G401 (cell line): Measurements from ENCODE around the gene PTBP1. TPM values are rescaled to one million over a fixed set of nuclear protein-coding genes. Genes with fewer than 3 reads are reported as not detected.

Source experiments
- DNase-seq: peaks from one replicate; pipeline ENCODE4 v3.0.0-alpha.2; 2015; ENCODE audit warnings: low spot score
- in situ Hi-C: cut with HindIII; loops from 2 replicates; pipeline ENCODE4 v1.10.0; 2016; ENCODE audit warnings: low sequenced_read_pairs, mixed read lengths
- total RNA-seq: library from RNA; depleted of rRNA; stranded (reverse); fragments of >200 nt; shearing (Covaris generic); gene quantifications from 2 replicates; pipeline ENCODE4 v1.2.3, GENCODE V29; 2014

Gene PTBP1
- total RNA-seq, 1 experiment from 2014 or later = 361 TPM

DNA sequence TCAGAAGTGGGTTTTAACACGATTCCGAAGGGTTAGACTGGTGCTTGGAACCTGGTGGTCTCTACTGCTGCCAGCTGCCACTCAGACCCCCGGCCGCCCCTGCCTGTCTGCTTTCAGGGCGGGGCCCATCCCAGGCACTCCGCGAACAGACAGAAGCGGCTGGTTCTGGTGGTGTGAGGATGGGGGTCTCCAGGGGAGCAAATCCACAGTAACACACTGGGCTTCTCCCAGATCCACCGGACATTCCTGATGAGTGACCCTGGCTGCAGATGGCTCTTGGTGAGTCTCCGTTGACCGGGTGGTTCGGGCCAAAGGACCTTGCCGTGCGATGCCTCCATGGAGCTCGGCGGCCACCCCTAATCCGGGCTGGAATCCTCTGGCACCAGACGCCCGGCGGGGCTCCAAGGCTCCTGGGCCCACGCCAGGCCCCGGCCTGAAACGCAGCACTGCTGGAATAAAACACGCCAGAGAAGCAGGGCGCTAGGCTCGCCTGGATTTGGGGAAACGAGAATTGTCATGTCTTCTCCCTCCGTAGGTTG is 2.1 kb upstream of the PTBP1 start:
- DNase-seq = no peak
- in situ Hi-C loops = no loop called here

DNA sequence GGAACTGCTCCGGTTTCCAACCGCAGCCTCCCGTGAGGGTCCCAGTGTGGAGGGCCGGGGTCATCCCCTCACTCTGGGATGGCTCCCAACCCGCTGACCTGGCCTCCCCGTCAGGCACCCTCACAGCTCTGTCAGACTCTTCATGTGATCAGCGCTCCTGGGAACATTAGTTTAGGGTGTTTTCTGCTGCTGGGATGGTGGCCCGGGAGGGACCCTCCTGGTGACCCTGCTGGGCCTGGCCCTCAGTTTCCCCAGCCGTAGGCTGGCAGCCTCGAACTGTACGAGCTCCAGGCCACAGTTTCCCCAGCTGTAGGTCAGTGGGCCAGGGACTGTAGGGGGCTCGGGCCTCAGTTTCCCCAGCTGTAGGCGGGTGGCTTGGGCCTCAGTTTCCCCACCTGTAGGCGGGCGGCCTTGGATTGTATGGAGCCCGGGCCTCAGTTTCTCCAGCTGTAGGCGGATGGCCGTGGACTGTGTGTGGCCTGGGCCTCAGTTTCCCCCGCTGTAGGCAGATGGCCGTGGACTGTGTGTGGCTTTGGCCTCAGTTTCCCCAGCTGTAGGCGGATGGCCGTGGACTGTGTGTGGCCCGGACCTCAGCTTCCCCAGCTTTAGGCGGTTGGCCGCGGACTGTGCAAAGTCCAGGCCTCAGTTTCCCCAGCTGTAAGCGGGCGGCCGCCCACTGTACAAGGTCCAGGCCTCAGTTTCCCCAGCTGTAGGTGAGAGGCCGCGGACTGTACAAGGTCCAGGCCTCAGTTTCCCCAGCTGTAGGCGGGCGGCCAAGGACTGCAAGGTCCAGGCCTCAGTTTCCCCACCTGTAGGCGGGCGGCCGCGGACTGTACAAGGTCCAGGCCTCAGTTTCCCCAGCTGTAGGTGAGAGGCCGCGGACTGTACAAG is 1.3 kb upstream of the PTBP1 start:
- no peak for DNase-seq
- in situ Hi-C loops = no loop called here

DNA sequence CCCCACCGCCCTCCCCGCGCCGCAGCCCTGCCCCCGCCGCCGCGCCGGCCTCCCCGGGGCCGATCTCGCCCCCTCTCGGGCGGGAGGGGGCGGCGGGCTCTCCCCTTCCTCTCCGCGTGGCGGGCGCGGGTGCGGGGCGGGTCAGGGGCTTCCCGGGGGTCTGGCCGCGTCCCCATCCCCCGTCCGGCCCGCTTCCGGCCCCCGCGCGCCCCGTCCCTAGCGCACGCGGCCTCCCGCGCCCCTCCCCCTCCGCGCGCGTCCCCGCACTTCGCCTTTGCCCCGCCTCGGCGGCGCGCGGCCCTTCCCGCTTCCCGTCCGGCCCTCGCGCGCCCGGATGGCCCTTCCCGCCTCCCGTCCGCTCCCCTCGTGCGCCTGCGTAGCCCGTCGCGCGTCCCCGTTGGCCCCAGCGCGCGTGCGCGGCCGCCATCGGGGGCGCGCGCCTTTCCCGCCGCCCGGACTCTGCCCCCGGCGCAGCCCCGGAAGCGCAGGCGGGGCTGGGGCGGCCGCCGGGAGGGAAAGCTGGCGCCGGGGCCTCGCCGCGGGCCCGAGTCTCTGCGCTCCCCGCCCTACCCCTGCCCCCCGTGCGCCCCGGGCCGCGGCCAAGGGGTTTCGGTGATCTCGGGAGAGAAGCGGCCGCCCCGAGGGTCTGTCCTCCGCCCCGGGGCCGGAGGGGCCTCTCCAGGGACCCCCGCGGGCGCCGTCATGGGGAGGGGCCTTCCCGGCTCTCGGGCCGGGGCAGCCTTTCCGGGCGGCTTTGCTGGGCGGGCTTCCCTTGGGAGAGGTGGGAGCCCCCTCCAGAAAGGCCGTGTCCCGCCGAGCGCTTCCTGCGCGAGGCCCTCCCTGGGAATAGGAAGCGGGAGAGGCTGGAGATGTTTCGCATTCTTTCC is 519 bp downstream of the PTBP1 start:
- in situ Hi-C loops = no loop called here
- DNase-seq = peak; percentile 67

DNA sequence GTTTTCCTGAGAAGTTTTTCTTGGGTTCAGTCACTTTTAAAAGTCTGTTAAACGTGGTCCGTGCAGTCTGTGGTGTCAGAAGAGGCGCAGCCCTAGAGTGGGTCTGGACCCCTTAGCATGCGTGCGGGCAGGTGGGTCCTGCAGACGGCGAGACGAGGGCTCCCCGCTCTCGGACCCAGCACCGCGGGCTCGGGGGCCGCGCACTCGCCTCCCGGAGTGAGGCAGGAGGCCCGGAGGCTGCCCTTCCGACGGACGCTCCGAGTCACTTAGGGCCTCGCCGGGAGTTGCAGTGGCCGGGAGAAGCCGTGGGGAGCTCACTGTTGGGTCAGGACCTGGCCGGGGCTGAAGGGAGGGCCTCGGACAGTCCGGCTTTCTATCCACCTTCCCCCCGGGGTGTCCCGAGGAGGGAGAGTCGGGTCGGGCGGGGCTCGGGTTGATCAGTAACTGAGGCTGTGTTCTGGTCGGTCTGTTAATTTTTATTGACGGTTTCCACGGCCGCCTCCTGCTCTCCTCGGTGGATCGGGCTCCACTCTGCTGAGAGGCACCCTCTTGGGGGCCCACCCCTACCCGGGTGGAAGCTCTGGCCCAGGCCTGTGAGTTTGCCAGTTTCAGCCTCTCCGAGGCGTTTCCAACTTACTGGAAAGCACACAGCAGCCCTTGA is 1.3 kb downstream of the PTBP1 start:
- in situ Hi-C loops = no loop called here
- no peak for DNase-seq

DNA sequence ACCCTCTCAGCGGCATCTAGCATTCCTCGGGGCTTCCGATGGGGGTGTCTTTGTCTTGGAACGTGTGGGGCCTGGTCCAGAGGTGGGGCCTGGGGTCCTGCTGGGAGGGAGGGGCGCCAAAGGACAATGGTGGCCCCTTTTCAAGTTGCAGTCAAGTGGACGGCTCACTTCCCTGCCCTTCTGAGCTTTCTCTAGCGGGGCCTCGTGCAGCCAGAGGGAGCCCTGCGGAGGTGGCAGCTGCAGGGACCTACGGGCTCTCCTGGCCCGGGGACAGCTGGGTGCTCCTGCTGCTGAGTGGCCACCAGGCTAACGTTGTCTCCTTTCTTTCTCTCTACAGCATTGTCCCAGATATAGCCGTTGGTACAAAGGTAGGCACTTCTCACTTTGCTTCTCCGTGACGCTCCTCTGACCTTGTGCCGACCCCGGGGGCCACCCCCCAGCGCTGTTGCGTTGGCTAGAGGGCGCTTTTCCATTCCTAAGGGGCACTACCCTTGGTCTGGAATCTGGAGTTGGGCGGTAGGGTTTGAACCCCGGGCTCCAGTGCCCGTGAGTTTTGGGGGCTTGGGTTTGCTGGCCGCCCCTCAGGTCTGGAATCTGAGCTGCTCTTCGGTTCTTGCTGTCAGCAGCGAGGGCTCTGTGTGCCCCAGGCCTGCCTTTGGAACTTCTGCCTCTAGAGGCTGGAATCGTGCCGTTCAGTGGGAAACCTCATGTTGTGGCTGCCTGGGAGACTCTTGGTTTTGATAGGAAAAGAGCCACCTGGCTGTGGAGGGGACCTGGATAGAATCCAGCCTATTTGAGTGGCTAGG is 2.0 kb downstream of the PTBP1 start:
- in situ Hi-C loops = no loop called here
- no peak for DNase-seq

DNA sequence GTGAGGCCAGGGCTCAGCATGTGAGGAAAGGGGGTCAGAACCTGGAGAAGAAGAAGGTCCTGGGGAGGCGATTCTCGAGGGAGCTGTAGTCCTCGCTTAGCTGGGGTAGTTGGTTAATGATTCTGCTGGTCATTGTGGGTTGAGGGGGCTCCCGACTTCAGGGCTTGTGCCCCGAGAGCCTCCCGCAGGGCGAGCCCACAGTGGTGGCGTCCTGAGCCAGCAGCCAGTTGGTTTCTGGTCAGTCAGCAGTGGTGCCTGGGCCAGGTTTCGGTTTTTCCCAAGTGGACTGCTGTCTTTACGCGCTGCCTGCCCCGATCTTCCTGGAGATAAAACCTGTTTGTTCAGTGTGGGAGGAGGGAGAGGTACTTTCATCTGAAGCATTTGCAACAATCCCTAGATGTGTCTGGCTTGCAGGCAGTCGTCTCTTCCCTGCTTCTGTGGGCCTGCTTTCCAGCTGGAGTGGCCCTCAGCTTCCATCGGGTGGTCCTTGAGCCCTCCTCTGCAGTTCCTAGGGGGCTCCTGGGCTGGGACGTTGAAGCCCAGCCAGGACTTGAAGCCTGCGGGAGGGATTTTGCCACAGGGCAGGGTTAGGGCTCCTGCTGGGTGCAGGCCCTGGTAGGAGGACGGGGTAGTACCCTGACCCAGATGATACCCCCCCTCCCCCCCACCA is 3.2 kb downstream of the PTBP1 start:
- in situ Hi-C loops = no loop called here

DNA sequence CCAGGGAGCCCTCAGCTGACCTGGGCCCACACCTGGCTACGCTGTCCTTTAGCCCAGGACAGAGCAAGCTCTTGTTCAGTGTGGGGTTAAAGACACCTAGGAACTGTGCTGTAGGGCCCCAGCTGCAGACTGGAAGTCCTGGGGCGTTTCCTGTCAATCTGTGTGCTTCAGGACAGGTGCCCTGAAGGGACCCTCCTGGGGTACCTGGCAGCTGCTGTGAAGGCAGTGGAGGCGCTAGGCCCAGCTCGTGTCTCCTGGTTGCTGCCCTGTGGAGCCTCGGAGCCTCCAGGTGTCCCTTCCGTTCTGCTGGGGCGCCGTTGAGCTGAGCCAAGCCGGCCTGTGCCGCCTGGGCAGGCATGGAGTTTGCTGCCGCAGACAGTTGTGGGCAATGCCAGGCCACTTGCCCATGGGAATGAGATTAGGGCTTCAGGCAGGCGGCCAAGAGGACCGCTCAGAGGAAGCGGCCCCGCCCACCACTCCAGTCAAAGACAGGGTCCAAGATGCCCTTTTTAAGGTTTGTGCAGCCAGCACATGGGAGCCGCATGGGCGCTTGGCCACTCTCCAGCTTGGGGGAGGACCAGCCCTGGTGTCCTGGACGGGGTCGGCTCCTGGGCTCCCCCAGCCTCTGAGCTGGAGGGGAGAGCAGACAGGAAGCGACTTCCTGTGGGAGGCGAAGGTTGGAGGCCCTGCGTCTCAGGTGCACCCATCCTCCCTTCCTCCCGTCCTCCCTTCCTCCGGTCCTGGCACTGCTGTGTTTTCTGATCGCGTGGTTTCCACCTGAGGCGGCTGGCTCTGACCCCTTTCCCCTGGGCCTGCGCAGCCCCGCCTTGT is 4.0 kb downstream of the PTBP1 start:
- DNase-seq = no peak

More for the DNA sequence above, 3.2 kb downstream of the PTBP1 start:
- DNase-seq = no peak

DNA sequence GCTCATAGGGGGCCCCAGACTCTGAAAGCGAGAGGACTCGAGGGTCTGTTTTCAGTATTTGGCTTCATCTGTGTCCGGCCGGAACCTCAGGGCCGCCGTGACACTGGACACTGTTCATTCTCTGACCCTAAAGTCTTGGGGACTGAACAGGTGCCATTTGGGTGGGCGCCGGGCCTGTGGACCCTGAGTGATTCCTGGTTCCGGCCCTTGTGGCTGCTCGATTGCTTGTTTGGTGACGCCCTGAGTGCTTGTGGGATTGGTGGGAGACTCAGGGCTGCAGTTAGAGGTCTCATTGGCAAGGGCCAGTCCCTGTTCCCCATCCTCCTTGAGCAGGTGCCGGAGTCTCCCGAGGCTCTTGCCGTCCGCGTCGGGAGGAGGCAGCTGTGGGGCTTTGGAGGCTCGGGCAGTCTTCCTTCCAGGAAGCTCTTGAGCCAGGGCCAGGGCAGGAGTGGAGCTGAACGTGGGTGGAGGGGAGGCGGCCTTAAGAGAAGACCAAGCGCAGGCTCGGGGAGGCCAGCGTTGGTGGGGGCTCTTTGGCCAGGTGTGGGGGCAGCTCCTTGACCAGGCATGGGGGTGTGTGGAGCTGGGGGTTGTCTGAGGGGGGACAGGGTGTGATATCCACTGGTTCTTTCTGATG is 4.7 kb downstream of the PTBP1 start:
- no peak for DNase-seq
- in situ Hi-C loops = no loop called here

More for the DNA sequence above, 4.0 kb downstream of the PTBP1 start:
- in situ Hi-C loops = no loop called here

DNA sequence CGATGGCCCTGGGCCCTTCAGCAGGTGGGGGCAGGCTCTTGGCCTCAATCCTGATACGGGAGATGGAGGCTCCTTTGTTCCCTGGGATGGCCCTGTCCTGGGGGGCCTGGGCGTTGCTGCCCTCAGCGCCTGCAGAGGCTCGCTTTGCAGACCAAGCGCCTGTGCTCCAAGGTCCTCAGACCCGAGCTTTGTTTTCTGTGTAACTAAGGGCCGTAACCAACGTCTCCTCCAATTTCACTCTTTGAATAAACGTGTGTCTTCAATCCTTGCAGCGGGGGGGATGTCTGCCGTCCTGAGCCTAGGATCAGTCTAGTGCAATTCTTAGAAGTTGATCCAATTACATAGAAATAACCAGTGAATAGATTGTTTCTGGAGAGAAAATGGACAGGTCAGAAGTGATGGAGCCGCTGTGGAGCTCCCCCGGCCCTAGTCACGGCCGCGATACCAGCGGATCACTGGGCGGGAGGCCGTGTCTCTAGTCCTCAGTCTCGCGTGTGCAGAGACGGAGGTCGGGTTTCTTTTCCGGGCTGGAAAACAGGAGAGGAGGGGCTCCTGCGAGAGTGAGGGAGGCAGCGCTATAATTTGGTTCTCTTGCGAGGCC is 5.3 kb downstream of the PTBP1 start:
- no peak for DNase-seq
- in situ Hi-C loops = no loop called here

DNA sequence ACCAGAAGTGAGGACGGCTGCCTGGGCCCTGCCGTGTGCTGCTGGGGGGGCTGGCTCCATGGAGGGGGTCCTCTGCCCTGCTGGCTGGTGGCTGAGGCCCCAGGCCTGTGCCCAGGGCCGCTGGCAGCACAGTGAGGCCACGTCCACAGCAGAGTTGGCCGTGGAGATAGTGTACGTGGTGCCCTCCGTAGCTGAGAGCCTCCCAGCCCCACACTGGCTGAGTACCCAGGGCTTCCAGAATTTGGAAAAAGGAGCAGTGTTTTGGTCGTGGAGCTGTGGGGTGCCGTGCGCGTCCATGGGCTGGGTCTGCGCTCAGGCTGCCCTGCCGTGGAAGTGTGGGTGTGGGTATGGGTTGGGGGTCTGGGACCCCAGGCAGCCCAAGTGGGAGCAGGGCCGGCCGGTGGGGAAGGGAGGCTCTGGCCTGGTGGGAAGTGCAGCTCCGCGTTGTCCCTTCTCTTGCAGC is 5.9 kb downstream of the PTBP1 start:
- no peak for DNase-seq

DNA sequence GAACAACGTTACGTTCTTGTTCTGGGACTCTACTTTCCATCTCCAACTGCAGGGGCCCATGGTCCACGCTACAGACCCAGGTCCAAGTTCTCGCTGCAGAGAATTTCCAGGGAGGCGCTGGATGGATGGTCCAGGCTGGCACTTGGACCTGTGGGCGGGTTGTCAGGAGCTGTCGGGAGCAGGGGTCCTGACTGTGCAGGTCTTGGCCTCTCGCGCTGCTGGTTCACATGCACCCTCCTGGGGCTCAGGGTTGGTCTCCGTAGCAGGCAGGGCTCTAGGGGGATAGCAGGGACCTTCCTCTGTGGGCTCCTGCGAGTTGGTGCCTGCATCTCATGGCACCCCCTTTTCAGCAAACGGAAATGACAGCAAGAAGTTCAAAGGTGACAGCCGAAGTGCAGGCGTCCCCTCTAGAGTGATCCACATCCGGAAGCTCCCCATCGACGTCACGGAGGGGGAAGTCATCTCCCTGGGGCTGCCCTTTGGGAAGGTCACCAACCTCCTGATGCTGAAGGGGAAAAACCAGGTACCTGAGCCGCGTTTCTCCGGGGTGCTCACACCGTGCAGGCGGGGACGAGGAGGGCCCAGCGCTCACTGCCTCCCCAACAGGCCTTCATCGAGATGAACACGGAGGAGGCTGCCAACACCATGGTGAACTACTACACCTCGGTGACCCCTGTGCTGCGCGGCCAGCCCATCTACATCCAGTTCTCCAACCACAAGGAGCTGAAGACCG is 6.6 kb downstream of the PTBP1 start:
- no peak for DNase-seq
- in situ Hi-C loops = no loop called here

More for the DNA sequence above, 5.9 kb downstream of the PTBP1 start:
- in situ Hi-C loops = no loop called here

DNA sequence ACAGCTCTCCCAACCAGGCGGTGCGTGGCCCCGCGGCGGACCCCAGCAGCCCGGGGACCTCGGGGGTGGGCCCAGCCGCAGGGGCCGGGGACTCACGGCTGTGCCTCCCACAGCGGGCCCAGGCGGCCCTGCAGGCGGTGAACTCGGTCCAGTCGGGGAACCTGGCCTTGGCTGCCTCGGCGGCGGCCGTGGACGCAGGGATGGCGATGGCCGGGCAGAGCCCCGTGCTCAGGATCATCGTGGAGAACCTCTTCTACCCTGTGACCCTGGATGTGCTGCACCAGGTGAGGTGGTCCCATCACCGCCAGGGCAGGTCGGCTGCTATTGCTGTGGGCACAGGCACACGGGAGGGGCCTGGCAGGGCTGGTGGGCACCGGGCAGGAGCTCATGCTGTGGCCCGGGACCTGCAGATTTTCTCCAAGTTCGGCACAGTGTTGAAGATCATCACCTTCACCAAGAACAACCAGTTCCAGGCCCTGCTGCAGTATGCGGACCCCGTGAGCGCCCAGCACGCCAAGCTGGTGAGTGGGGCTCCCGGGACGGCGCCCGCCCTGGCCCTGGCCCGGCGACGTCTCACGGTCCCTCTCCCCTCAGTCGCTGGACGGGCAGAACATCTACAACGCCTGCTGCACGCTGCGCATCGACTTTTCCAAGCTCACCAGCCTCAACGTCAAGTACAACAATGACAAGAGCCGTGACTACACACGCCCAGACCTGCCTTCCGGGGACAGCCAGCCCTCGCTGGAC is 7.3 kb downstream of the PTBP1 start:
- in situ Hi-C loops = no loop called here
- no peak for DNase-seq

DNA sequence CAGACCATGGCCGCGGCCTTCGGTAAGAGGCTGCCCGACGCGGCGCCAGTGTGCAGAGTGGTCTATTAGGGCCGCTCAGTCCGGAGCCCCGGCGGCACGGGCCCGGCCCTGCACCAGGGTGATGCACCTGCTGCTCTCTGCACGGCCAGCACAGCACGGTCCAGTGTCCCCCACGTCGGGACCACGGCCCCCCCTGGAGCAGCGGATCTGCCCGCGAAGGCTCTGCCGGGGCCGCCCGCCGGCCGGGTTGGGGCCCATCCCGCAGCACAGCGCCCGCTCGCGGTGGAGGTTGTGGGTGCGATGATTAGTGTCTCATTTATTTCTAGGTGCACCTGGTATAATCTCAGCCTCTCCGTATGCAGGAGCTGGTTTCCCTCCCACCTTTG is 7.9 kb downstream of the PTBP1 start:
- no peak for DNase-seq
- in situ Hi-C loops = no loop called here

DNA sequence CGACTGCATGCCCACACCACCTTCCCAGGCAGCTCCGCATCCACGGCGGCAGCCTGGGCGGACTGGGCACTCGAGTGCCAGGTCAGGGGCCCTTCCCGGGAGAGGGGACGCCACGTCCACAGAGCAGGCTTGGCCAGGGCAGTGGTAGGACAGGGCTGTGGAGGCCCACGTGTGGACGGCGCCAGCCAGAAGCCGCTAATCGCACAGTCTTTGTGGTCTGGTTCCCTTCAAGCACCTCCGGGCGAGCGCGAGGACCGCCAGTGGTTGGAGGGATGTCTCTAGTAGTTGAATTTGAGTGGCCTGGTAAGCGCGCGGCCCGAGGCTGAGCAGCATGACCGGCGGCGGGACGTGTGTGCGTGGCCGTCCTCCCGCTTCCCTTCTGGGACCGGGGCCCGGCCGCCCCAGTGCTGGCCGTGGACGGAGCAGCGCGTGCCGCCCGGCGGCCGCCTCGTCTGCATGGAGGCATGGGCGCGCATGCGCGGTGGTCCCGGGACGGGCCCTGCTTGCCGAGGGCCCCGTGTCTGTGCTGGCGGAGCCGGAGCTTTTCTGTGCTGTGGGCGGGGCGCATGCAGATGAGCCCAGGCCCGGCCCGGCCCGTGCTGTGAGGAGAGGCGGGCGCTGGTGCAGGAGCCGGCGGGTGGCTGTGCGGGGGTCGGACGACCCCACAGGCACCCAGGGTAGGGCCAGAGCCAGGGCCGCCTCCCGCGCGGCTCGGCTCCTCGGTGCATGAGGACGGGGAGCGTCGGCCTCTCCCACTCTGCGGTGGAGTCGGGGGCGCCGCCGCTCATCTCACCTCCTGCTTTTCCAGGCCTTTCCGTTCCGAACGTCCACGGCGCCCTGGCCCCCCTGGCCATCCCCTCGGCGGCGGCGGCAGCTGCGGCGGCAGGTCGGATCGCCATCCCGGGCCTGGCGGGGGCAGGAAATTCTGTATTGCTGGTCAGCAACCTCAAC is 8.6 kb downstream of the PTBP1 start:
- no peak for DNase-seq
- in situ Hi-C loops = no loop called here
